ENCODE results near the gene TEX12.
"Not testable (repeated sequence)": the region's sequence is repeated elsewhere in the genome, so short reads cannot be mapped to it uniquely, and the experiment has no call there.

GRCh38 chr11:112162200-112162599 lies 5.0 kb upstream of the TEX12 start:
- not testable (repeated sequence) for TF ChIP-seq REST (IDR thresholded peaks at IDR 0.05; ENCODE audit: unreplicated experiment); CTCF (conservative IDR thresholded peaks at IDR 0.05; ENCODE audit: low read depth in 2 of 2); POLR2AphosphoS5 (IDR thresholded peaks at IDR 0.05; ENCODE audit: low read depth); CREB1 (CRISPR knock-in tag; IDR thresholded peaks at IDR 0.05; ENCODE audit: low read depth); ETS1 (IDR thresholded peaks at IDR 0.05); JUNB (IDR thresholded peaks at IDR 0.05; ENCODE audit: unreplicated experiment); EZH2phosphoT487 (IDR thresholded peaks at IDR 0.05; ENCODE audit: unreplicated experiment); ZNF462 (CRISPR knock-in tag; IDR thresholded peaks at IDR 0.05); EZH2 (IDR thresholded peaks at IDR 0.05; ENCODE audit: low read depth, unreplicated experiment); ZNF331 (CRISPR knock-in tag; IDR thresholded peaks at IDR 0.05; ENCODE audit: low read depth); NANOG (IDR thresholded peaks at IDR 0.05; ENCODE audit: borderline replicate concordance); STAT1 (IDR thresholded peaks at IDR 0.05; ENCODE audit: unreplicated experiment)
